Right lobe of liver (tissue), 6 donors: Measurements from ENCODE around the gene IKZF2. TPM values are rescaled to one million over a fixed set of nuclear protein-coding genes. Genes with fewer than 3 reads are reported as not detected.

ENCODE experiments used
- ATAC-seq, 4 donors: fragments of 200-7000 bp; cut with Tn5 transposase; one replicate each; pipeline ENCODE4 v1.9.1; 2020; ENCODE audit warnings: mild to moderate bottlenecking in 4 of 4, moderate library complexity in 4 of 4
- DNase-seq, 3 donors: peaks; one replicate each; pipeline ENCODE4 v3.0.0-alpha.2; 2020
- H3K27ac ChIP-seq, 3 donors: fragments of 200-600 bp; one replicate each; pipeline ENCODE4 v1.8.0; 2022
- H3K27me3 ChIP-seq, 2 donors: fragments of 200-600 bp; one replicate each; pipeline ENCODE4 v1.8.0; 2022
- H3K36me3 ChIP-seq, 4 donors: fragments of 200-600 bp; sonication (generic) in 1 of 4; one replicate each; pipeline versions ENCODE4 v1.5.1 to v1.8.0; 2017 to 2022; ENCODE audit warnings: control low read depth in 1 of 4
- H3K4me1 ChIP-seq, 4 donors: fragments of 200-600 bp; sonication (generic) in 1 of 4; one replicate each; pipeline versions ENCODE4 v1.5.1 to v1.8.0; 2017 to 2022; ENCODE audit warnings: control low read depth in 1 of 4
- H3K4me3 ChIP-seq, 3 donors: fragments of 200-600 bp; one replicate each; pipeline ENCODE4 v1.8.0; 2022
- H3K9me3 ChIP-seq, 4 donors: fragments of 200-600 bp; sonication (generic) in 1 of 4; one replicate each; pipeline versions ENCODE4 v1.5.1 to v1.8.0; 2017 to 2022; ENCODE audit warnings: control low read depth in 1 of 4
- CTCF ChIP-seq, 4 donors: fragments of 200-600 bp in 3 of 4; fragments of 450-650 bp in 1 of 4; IDR thresholded peaks; one replicate each; pipeline versions ENCODE4 v1.5.1 to v1.8.0; 2016 to 2022; ENCODE audit warnings: antibody characterized with exemption in 4 of 4, mild to moderate bottlenecking in 2 of 4
- POLR2A ChIP-seq: fragments of 450-650 bp; IDR thresholded peaks from one replicate; pipeline ENCODE4 v1.6.1; 2017; ENCODE audit warnings: antibody characterized with exemption, mild to moderate bottlenecking
- WGBS: methylation state at CpG from one replicate; pipeline ENCODE4 v1.1.6; 2018; ENCODE audit warnings: low coverage, low lambda C conversion rate; ENCODE audit not compliant: insufficient coverage; ENCODE audit errors: missing lambda C conversion rate; 5-methylcytosine and 5-hydroxymethylcytosine counted together
- intact Hi-C, 2 donors: fragments of 100-400 bp; cut with DNase I; formaldehyde crosslinking; loops; one replicate each; pipeline versions ENCODE4 v1.11.2 to v1.14.1; 2022
- total RNA-seq, 6 experiments: library from RNA; depleted of rRNA in 2 of 6; stranded (reverse); fragments of >200 nt in 2 of 6; fragmentation: NEBNext Ultra II Directional in 3 of 6; extraction: Animal tissue kit (Norgen Biotek cat#: 25700) in 3 of 6; gene quantifications; one replicate each; pipeline versions ENCODE4 v1.1.0 to v1.2.4, GENCODE V29; 2016 to 2023
- donor health status: DM: no; HTN: yes; CAD: no.
- donor health status: DM: no; HTN: no; CAD: no.
- donor health status: DM: no; HTN: no; CAD: no.
- donor health status: DM: no; HTN: yes; CAD: no.
- donor health status: DM: no; HTN: yes; CAD: no.

The IKZF2 gene
- total RNA-seq, 6 experiments from 2014 or later: 1.1 to 4.1 (median 1.9) TPM

- no peak for TF ChIP-seq CTCF (IDR thresholded peaks at IDR 0.05)
- no peak for TF ChIP-seq POLR2A
- Histone ChIP-seq H3K4me1 (peaks cover 0 to 16% (median 6%) of the 10 kb centered on the region in 4 donors), H3K27me3 (no peaks in the 10 kb centered on the region), H3K36me3 (no peaks in the 10 kb centered on the region), H3K4me3 (peak overlapping the region; percentile 76 to 81 (median 78)), H3K9me3 (no peaks in the 10 kb centered on the region), H3K27ac (peak overlapping the region in 2 of 3 donors; percentile 91 to 95)
- ATAC-seq (no peak), DNase-seq (no peak)
- intact Hi-C loops: loop anchor here in 1 of 2 donors (10.0 kb wide), 1 partner anchor 238 kb away; no protein-coding TSS in a partner anchor
- 17% methylated on average over 6 of the region's 6 CpGs for WGBS
Measured at GRCh38 chr2:213152888-213153287, 1.5 kb upstream of the IKZF2 start.

- TF ChIP-seq CTCF (IDR thresholded peaks at IDR 0.05): peak; percentile 26 to 41 (median 32)
- peak; percentile 65 for TF ChIP-seq POLR2A
- peak; percentile 66 to 80 (median 78) for ATAC-seq
- no peaks in the 10 kb centered on the region for H3K9me3 ChIP-seq
- H3K27me3 ChIP-seq: no peaks in the 10 kb centered on the region
- under 1% methylated on average over 15 of the region's 39 CpGs for WGBS
- peak overlapping the region; percentile 76 to 81 (median 78) for H3K4me3 ChIP-seq
- DNase-seq: peak; percentile 74 to 82 (median 79)
- intact Hi-C loops: loop anchor here in 1 of 2 donors (10.0 kb wide), 1 partner anchor 237 kb away; no protein-coding TSS in a partner anchor
- peaks cover 0 to 16% (median 6%) of the 10 kb centered on the region in 4 donors for H3K4me1 ChIP-seq
- H3K27ac ChIP-seq: peak overlapping the region; percentile 91 to 95 (median 92)
- H3K36me3 ChIP-seq: no peaks in the 10 kb centered on the region
Measured at GRCh38 chr2:213152065-213152794, 818 bp upstream of the IKZF2 start.

- Histone ChIP-seq H3K4me1 (peaks cover 0 to 20% (median 8%) of the 10 kb centered on the region in 4 donors), H3K4me3 (peak overlapping the region; percentile 33 to 81 (median 78)), H3K9me3 (no peaks in the 10 kb centered on the region), H3K27me3 (no peaks in the 10 kb centered on the region), H3K36me3 (no peaks in the 10 kb centered on the region), H3K27ac (peak overlapping the region; percentile 28 to 92 (median 59))
- no peak for TF ChIP-seq CTCF (IDR thresholded peaks at IDR 0.05)
- no peak for TF ChIP-seq POLR2A
- no peak for ATAC-seq
- intact Hi-C loops: loop anchor here in 1 of 2 donors (10.0 kb wide), 1 partner anchor 236 kb away; no protein-coding TSS in a partner anchor
- WGBS: 6% methylated on average over 10 of the region's 10 CpGs
- no peak for DNase-seq
Measured at GRCh38 chr2:213150315-213151097, 906 bp downstream of the IKZF2 start.

GRCh38 chr2:213149949-213150314, 1.5 kb downstream of the IKZF2 start:
- DNase-seq (no peak), ATAC-seq (no peak)
- H3K4me1 ChIP-seq: peaks cover 0 to 21% (median 9%) of the 10 kb centered on the region in 4 donors
- H3K9me3 ChIP-seq: no peaks in the 10 kb centered on the region
- WGBS: 3% methylated on average over 7 of the region's 7 CpGs
- H3K4me3 ChIP-seq: peak overlapping the region; percentile 33 to 78 (median 37)
- no peaks in the 10 kb centered on the region for H3K36me3 ChIP-seq
- TF ChIP-seq POLR2A (no peak), CTCF (IDR thresholded peaks at IDR 0.05) (no peak)
- H3K27ac ChIP-seq: peak overlapping the region in 1 of 3 donors; percentile 44
- no peaks in the 10 kb centered on the region for H3K27me3 ChIP-seq
- intact Hi-C loops: loop anchor here in 1 of 2 donors (10.0 kb wide), 1 partner anchor 235 kb away; no protein-coding TSS in a partner anchor
